Measurements from ENCODE around the gene BORCS8.
A peak's percentile ranks its signal among the peaks of the same experiment; 100 is the strongest.
"Not testable (repeated sequence)": the region's sequence is repeated elsewhere in the genome, so short reads cannot be mapped to it uniquely, and the experiment has no call there.

BORCS8 gene

GRCh38 chr19:19147344-19147743, 44.6 kb downstream of the BORCS8 start:
- no peak for DNase-seq

GRCh38 chr19:19146865-19147264, 45.1 kb downstream of the BORCS8 start:
- no peak for DNase-seq

- DNase-seq, result peak; percentile 80 to 93 (median 86)
Observed at GRCh38 chr19:19145684-19146608, 46.0 kb downstream of the BORCS8 start.

- DNase-seq, result no peak
Observed at GRCh38 chr19:19145281-19145680, 46.7 kb downstream of the BORCS8 start.

- no peak for DNase-seq
Observed at GRCh38 chr19:19142347-19142746, 49.6 kb downstream of the BORCS8 start.

GRCh38 chr19:19140476-19140875, 51.5 kb downstream of the BORCS8 start:
- no peak for DNase-seq

GRCh38 chr19:19139876-19140229, 52.1 kb downstream of the BORCS8 start:
- no peak for DNase-seq

GRCh38 chr19:19138109-19138981, 53.6 kb downstream of the BORCS8 start, which contains the start of gene TMEM161A:
Gene TMEM161A (minus strand): TSS chr19:19138478. CDS start chr19:19138428, 50 bp downstream.
- peak; percentile 79 to 92 (median 83) for DNase-seq

GRCh38 chr19:19137556-19138108, 54.3 kb downstream of the BORCS8 start:
- DNase-seq, result no peak

GRCh38 chr19:19135713-19136112, 56.2 kb downstream of the BORCS8 start:
- DNase-seq, result not testable (repeated sequence)

GRCh38 chr19:19134687-19135158, 57.2 kb downstream of the BORCS8 start:
- peak in 1 of 4 experiments; percentile 45 for DNase-seq

GRCh38 chr19:19133985-19134384, 58.0 kb downstream of the BORCS8 start:
- no peak for DNase-seq

GRCh38 chr19:19132912-19133311, 59.0 kb downstream of the BORCS8 start:
- no peak for DNase-seq

- no peak for DNase-seq
Observed at GRCh38 chr19:19131989-19132388, 60.0 kb downstream of the BORCS8 start.

Data from activated naive CD4-positive, alpha-beta T cell (primary cell).